HepG2 (cell line): ENCODE results near the gene CXCR1. TPM values are rescaled to one million over a fixed set of nuclear protein-coding genes. Genes with fewer than 3 reads are reported as not detected.

Source experiments
- ATAC-seq: fragments of 200-7000 bp; cut with Tn5 transposase; 3 replicates; pipeline ENCODE4 v1.9.1; 2020; ENCODE audit warnings: mild to moderate bottlenecking, moderate library complexity
- BruUV-seq: library from RNA; stranded (reverse); fragments of 400-500 nt; replicated peaks from 2 replicates; lab custom pipeline; 2021; lab: Mats Ljungman, UMichigan
- CTCF ChIA-PET: fragments of 300-600 bp; formaldehyde crosslinking; extraction: SDS; loops from one replicate; lab custom pipeline; 2021; ENCODE audit warnings: low total read pairs, inconsistent platforms, low intra/inter-chr PET ratio; lab: Yijun Ruan, JAX
- POLR2A ChIA-PET: fragments of 350-600 bp; sonication (Branson Sonifier 250); formaldehyde crosslinking; loops from one replicate; lab custom pipeline; 2020; ENCODE audit warnings: antibody characterized with exemption, inconsistent platforms; lab: Yijun Ruan, JAX
- DNase-seq: peaks from one replicate; pipeline ENCODE4 v3.0.0-alpha.2; 2015; ENCODE audit warnings: low spot score
- FAIRE-seq: peaks from 3 replicates; lab custom pipeline; 2011; peaks lifted over from hg19 to GRCh38; lab: Jason Lieb, UNC
- H2AFZ ChIP-seq: one replicate; pipeline ENCODE4 v1.6.1; 2011; ENCODE audit warnings: low read length, inconsistent platforms
- H3K27ac ChIP-seq: fragments of 300-600 bp; 3 replicates; pipeline ENCODE4 v1.8.0; 2011; ENCODE audit warnings: mixed run types, mild to moderate bottlenecking, mixed read lengths, low read length, inconsistent platforms; ENCODE audit not compliant: insufficient read depth; ENCODE audit errors: extremely low read length
- H3K27me3 ChIP-seq, 2 experiments: fragments of 200-600 bp in 1 of 2; 2 replicates in 1 of 2; 3 replicates in 1 of 2; pipeline versions ENCODE4 v1.6.0 to v1.8.0; 2011; ENCODE audit warnings: low read length in 2 of 2, mild to moderate bottlenecking in 2 of 2, moderate library complexity in 2 of 2, inconsistent platforms in 1 of 2; ENCODE audit not compliant: insufficient read depth in 2 of 2, control insufficient read depth in 1 of 2
- H3K36me3 ChIP-seq, 2 experiments: fragments of 200-600 bp in 1 of 2; replicated peaks in 1 of 2; 2 replicates in 1 of 2; 3 replicates in 1 of 2; pipeline versions ENCODE4 v1.5.1 to v1.8.0; 2011; ENCODE audit warnings: low read length in 2 of 2, inconsistent platforms in 1 of 2; ENCODE audit not compliant: insufficient read depth in 2 of 2, control insufficient read depth in 1 of 2
- H3K4me1 ChIP-seq: 2 replicates; pipeline ENCODE4 v1.5.1; 2012; ENCODE audit warnings: low read length, inconsistent platforms; ENCODE audit not compliant: insufficient read depth
- H3K4me2 ChIP-seq: 2 replicates; pipeline ENCODE4 v1.6.0; 2011; ENCODE audit warnings: low read depth, low read length, inconsistent platforms
- H3K4me3 ChIP-seq, 3 experiments: fragments of 200-600 bp in 1 of 3; sonication (generic), shearing (Covaris generic) in 1 of 3; replicated peaks in 1 of 3; 2 replicates each; pipeline ENCODE4 v1.5.1; 2011 to 2016; ENCODE audit warnings: low read length in 3 of 3, inconsistent platforms in 2 of 3, low read depth in 2 of 3, mild to moderate bottlenecking in 2 of 3, control low read depth in 1 of 3, mixed read lengths in 1 of 3; ENCODE audit not compliant: insufficient read depth in 1 of 3
- H3K79me2 ChIP-seq: one replicate; pipeline ENCODE4 v1.6.1; 2011; ENCODE audit warnings: low read length, inconsistent platforms; ENCODE audit not compliant: insufficient read depth
- H3K9ac ChIP-seq: 2 replicates; pipeline ENCODE4 v1.6.0; 2011; ENCODE audit warnings: mild to moderate bottlenecking, low read depth, low read length, inconsistent platforms; ENCODE audit not compliant: insufficient read depth
- H3K9me3 ChIP-seq: 2 replicates; pipeline ENCODE4 v1.5.1; 2012; ENCODE audit warnings: mild to moderate bottlenecking, low read length
- H4K20me1 ChIP-seq: 2 replicates; pipeline ENCODE4 v1.6.0; 2011; ENCODE audit warnings: inconsistent platforms, mild to moderate bottlenecking, low read length, moderate library complexity; ENCODE audit not compliant: insufficient read depth
- ASH2L ChIP-seq: fragments of 300-600, 200-600 bp; sonication (generic); IDR thresholded peaks from 2 replicates; pipeline ENCODE4 v1.7.0; 2017; ENCODE audit warnings: low read depth, mild to moderate bottlenecking, moderate library complexity, mixed read lengths, low read length; ENCODE audit not compliant: insufficient read length
- BCLAF1 ChIP-seq: fragments of 450-650 bp; IDR thresholded peaks from 2 replicates; pipeline ENCODE4 v1.6.1; 2017; ENCODE audit warnings: mild to moderate bottlenecking
- CBX2 ChIP-seq, 2 experiments: fragments of 200-600 bp in 1 of 2; sonication (generic); formaldehyde crosslinking in 1 of 2; IDR thresholded peaks; 2 replicates each; pipeline versions ENCODE4 v1.7.0 to v1.8.1; 2018 to 2022; ENCODE audit warnings: low read depth in 2 of 2, low read length in 1 of 2, mild to moderate bottlenecking in 1 of 2, missing genetic modification reagents in 1 of 2
- FOXA1 ChIP-seq, 2 experiments: fragments of 450-650 bp in 1 of 2; sonication (generic) in 1 of 2; formaldehyde crosslinking in 1 of 2; IDR thresholded peaks; 2 replicates each; pipeline versions ENCODE4 v1.4.0 to v1.6.1; 2016 to 2020; ENCODE audit warnings: missing genetic modification reagents in 1 of 2
- GATAD2A ChIP-seq: IDR thresholded peaks from 2 replicates; pipeline ENCODE4 v1.6.1; 2016
- GTF2F1 ChIP-seq: fragments of 150-350 bp; IDR thresholded peaks from 2 replicates; pipeline ENCODE4 v1.6.1; 2014; ENCODE audit warnings: low read length
- HNF1B ChIP-seq: sonication (generic); formaldehyde crosslinking; IDR thresholded peaks from 2 replicates; pipeline ENCODE4 v1.5.1; 2020; ENCODE audit warnings: mild to moderate bottlenecking, moderate library complexity, missing genetic modification reagents
- HOXA5 ChIP-seq: sonication (generic); formaldehyde crosslinking; IDR thresholded peaks from 2 replicates; pipeline ENCODE4 v1.4.0; 2020; ENCODE audit warnings: missing genetic modification reagents
- KLF15 ChIP-seq: sonication (generic); formaldehyde crosslinking; IDR thresholded peaks from 2 replicates; pipeline ENCODE4 v1.8.1; 2023; ENCODE audit warnings: borderline replicate concordance, mild to moderate bottlenecking, inconsistent platforms, missing genetic modification reagents, mixed read lengths
- LRRFIP1 ChIP-seq: sonication (generic); formaldehyde crosslinking; conservative IDR thresholded peaks from 2 replicates; pipeline ENCODE4 v1.4.0; 2020; ENCODE audit warnings: missing genetic modification reagents
- RNF2 ChIP-seq: fragments of 450-650 bp; conservative IDR thresholded peaks from 2 replicates; pipeline ENCODE4 v1.6.1; 2016; ENCODE audit warnings: low read depth
- SMAD3 ChIP-seq: sonication (generic); formaldehyde crosslinking; IDR thresholded peaks from 2 replicates; pipeline ENCODE4 v1.4.0; 2020; ENCODE audit warnings: missing genetic modification reagents
- SNAPC2 ChIP-seq: sonication (generic); formaldehyde crosslinking; IDR thresholded peaks from 2 replicates; pipeline ENCODE4 v1.8.1; 2022; ENCODE audit warnings: mild to moderate bottlenecking, missing genetic modification reagents
- THAP7 ChIP-seq: sonication (generic); formaldehyde crosslinking; IDR thresholded peaks from 2 replicates; pipeline ENCODE4 v1.8.1; 2023; ENCODE audit warnings: mild to moderate bottlenecking, missing genetic modification reagents
- TSC22D2 ChIP-seq: sonication (generic); formaldehyde crosslinking; IDR thresholded peaks from 2 replicates; pipeline ENCODE4 v1.5.1; 2020; ENCODE audit warnings: missing genetic modification reagents, mild to moderate bottlenecking, borderline replicate concordance
- ZNF317 ChIP-seq: sonication (generic); formaldehyde crosslinking; IDR thresholded peaks from 2 replicates; pipeline ENCODE4 v1.5.0; 2020; ENCODE audit warnings: mild to moderate bottlenecking, missing genetic modification reagents
- ZNF670 ChIP-seq: sonication (generic); formaldehyde crosslinking; IDR thresholded peaks from 2 replicates; pipeline ENCODE4 v1.8.0; 2022; ENCODE audit warnings: mild to moderate bottlenecking, missing genetic modification reagents, borderline replicate concordance
- ZNF883 ChIP-seq: sonication (generic); formaldehyde crosslinking; IDR thresholded peaks from 2 replicates; pipeline ENCODE4 v1.5.1; 2020; ENCODE audit warnings: mild to moderate bottlenecking, missing genetic modification reagents; ENCODE audit errors: not compliant biosample characterization
- WGBS: methylation state at CpG from one replicate; pipeline ENCODE4 v1.1.6; 2017; ENCODE audit warnings: low lambda C conversion rate; 5-methylcytosine and 5-hydroxymethylcytosine counted together
- in situ Hi-C: cut with HindIII; loops from 2 replicates; pipeline ENCODE4 v1.10.0; 2017; ENCODE audit warnings: low pct_unique_long_range_greater_than_20kb; ENCODE audit not compliant: extremely low pct_ligation_motif_present
- intact Hi-C: fragments of 100-400 bp; cut with micrococcal nuclease; formaldehyde crosslinking; loops from one replicate; pipeline ENCODE4 v1.10.0; 2022; ENCODE audit not compliant: unreplicated experiment
- polyA plus RNA-seq, 8 experiments: library from polyadenylated mRNA; depleted of rRNA in 3 of 8; stranded (reverse) in 7 of 8; unstranded in 1 of 8; fragments of >200 nt; fragmentation: Illumina TruSeq in 4 of 8; extraction: Trizol in 4 of 8; gene quantifications; 2 replicates each; pipeline versions ENCODE4 v1.2.1 to v1.2.3, GENCODE V29; 2011 to 2016; ENCODE audit warnings: low read depth in 4 of 8, missing spikeins in 1 of 8, mixed read lengths in 1 of 8; ENCODE audit not compliant: insufficient read depth in 1 of 8
- total RNA-seq, 5 experiments: library from RNA; depleted of rRNA; stranded (reverse); fragments of >200 nt; fragmentation: Illumina TruSeq; extraction: Trizol; gene quantifications; 2 replicates each; pipeline ENCODE4 v1.2.3, GENCODE V29; 2016; ENCODE audit warnings: low read depth in 1 of 5

Gene CXCR1
- total and polyA plus RNA-seq, 2 of the 13 experiments (the other 11 are each of a cell fraction or from before 2014, with no cell fraction given) = not detected

GRCh38 chr2:218162814-218163213 lies 3.9 kb downstream of the CXCR1 start:
- no peak overlapping the region for H3K27ac ChIP-seq
- DNase-seq (no peak), FAIRE-seq (no peak), ATAC-seq (no peak)
- no peaks in the 10 kb centered on the region for H3K9me3 ChIP-seq
- ChIA-PET CTCF (no interaction called here), POLR2A (no interaction called here)
- H3K36me3 ChIP-seq = no peaks in the 10 kb centered on the region
- no peak overlapping the region for H3K4me3 ChIP-seq
- no peaks in the 10 kb centered on the region for H3K79me2 ChIP-seq
- H3K27me3 ChIP-seq = peaks cover 6 to 71% of the 10 kb centered on the region in 2 experiments
- 0% methylated on average over 1 of the region's 1 CpG for WGBS
- H2AFZ ChIP-seq = no peak overlapping the region
- no TSS peak for BruUV-seq
- no peaks in the 10 kb centered on the region for H4K20me1 ChIP-seq
- intact Hi-C loops (no loop called here), in situ Hi-C loops (no loop called here)
- H3K9ac ChIP-seq = no peak overlapping the region
- no peak overlapping the region for H3K4me2 ChIP-seq
- H3K4me1 ChIP-seq = no peaks in the 10 kb centered on the region
- TF ChIP-seq ZNF317 (CRISPR knock-in tag) (no peak), ZNF883 (CRISPR knock-in tag) (no peak), SNAPC2 (CRISPR knock-in tag) (no peak), ZNF670 (no peak), GTF2F1 (no peak), SMAD3 (CRISPR knock-in tag) (no peak), GATAD2A (no peak), ASH2L (no peak), BCLAF1 (no peak), RNF2 (no peak), HNF1B (CRISPR knock-in tag) (no peak), CBX2 (IDR thresholded peaks at IDR 0.05; ENCODE audit: low read depth, low read length) (no peak), CBX2 (CRISPR knock-in tag; IDR thresholded peaks at IDR 0.05; ENCODE audit: low read depth) (no peak), HOXA5 (CRISPR knock-in tag) (no peak), LRRFIP1 (CRISPR knock-in tag) (no peak), THAP7 (no peak), FOXA1 (IDR thresholded peaks at IDR 0.05) (no peak), FOXA1 (CRISPR knock-in tag; IDR thresholded peaks at IDR 0.05) (no peak), KLF15 (CRISPR knock-in tag) (no peak), TSC22D2 (CRISPR knock-in tag) (no peak)
